Transverse colon (tissue), 4 donors: Measurements from ENCODE around the gene RNF150.

ENCODE experiments used
- CTCF ChIP-seq, 5 experiments: fragments of 200-600 bp in 3 of 5; fragments of 450-650 bp in 2 of 5; sonication (generic) in 3 of 5; IDR thresholded peaks; 1 replicate in 2 of 5; 2 replicates in 3 of 5; pipeline ENCODE4 v1.5.1; 2016 to 2017; ENCODE audit warnings: antibody characterized with exemption in 5 of 5, inconsistent platforms in 3 of 5, mild to moderate bottlenecking in 2 of 5, moderate library complexity in 1 of 5
- EP300 ChIP-seq: sonication (generic); formaldehyde crosslinking; IDR thresholded peaks from one replicate; pipeline ENCODE4 v1.6.1; 2017; ENCODE audit warnings: antibody characterized with exemption, low read depth
- POLR2A ChIP-seq: fragments of 450-650 bp; IDR thresholded peaks from one replicate; pipeline ENCODE4 v1.6.1; 2016; ENCODE audit warnings: antibody characterized with exemption, mild to moderate bottlenecking, moderate library complexity
- POLR2AphosphoS5 ChIP-seq, 3 donors: sonication (generic); formaldehyde crosslinking; IDR thresholded peaks; one replicate each; pipeline ENCODE4 v1.6.1; 2016; ENCODE audit warnings: antibody characterized with exemption in 3 of 3

DNA sequence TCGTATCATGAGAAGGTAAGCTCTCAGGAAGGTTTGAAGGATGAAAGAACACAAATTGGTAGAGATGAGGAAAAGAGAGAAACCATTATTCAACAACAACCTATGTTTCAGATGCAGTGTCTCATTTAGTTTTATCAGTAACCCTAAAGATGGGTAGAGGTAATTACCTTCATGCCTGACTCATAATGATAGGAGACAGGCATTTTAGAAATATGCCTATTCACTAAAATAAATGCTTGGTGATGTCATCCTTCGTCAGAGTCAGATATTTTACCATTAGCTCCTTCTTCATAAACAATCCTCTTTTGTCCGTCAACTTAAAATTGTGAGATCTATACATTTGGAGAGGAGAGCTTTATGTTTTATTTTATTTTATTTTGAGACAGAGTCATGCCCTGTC lies 21.5 kb upstream of the RNF150 start:
- TF ChIP-seq CTCF (IDR thresholded peaks at IDR 0.05) = no peak
- TF ChIP-seq POLR2A = no peak
- TF ChIP-seq POLR2AphosphoS5 (IDR thresholded peaks at IDR 0.05) = no peak
- TF ChIP-seq EP300 = no peak
